IgD-negative memory B cell (primary cell): ENCODE data around the gene BICDL2. TPM values are rescaled to one million over a fixed set of nuclear protein-coding genes. Genes with fewer than 3 reads are reported as not detected.

Source experiments
- H3K27ac Mint-ChIP-seq, 3 donors: one replicate each; pipeline ENCODE4 v1.8.0; 2020 to 2022; ENCODE audit warnings: mild to moderate bottlenecking in 3 of 3, mixed read lengths in 3 of 3, moderate library complexity in 1 of 3
- H3K27me3 Mint-ChIP-seq: one replicate; pipeline ENCODE4 v1.8.0; 2021; ENCODE audit warnings: mixed read lengths
- H3K36me3 Mint-ChIP-seq: one replicate; pipeline ENCODE4 v1.8.0; 2020; ENCODE audit warnings: mild to moderate bottlenecking, mixed read lengths
- H3K4me1 Mint-ChIP-seq, 3 donors: one replicate each; pipeline ENCODE4 v1.8.0; 2020 to 2022; ENCODE audit warnings: mixed read lengths in 3 of 3, mild to moderate bottlenecking in 1 of 3
- H3K4me3 Mint-ChIP-seq, 4 donors: one replicate each; pipeline ENCODE4 v1.8.0; 2020 to 2022; ENCODE audit warnings: mild to moderate bottlenecking in 4 of 4, mixed read lengths in 4 of 4, moderate library complexity in 3 of 4
- H3K9me3 Mint-ChIP-seq, 3 donors: one replicate each; pipeline ENCODE4 v1.8.0; 2020 to 2021; ENCODE audit warnings: mixed read lengths in 3 of 3, mild to moderate bottlenecking in 1 of 3
- polyA plus RNA-seq: library from polyadenylated mRNA; unstranded; fragments of 300-500 nt; fragmentation: Illumina TruSeq; gene quantifications from one replicate; pipeline ENCODE4 v1.2.3, GENCODE V29; 2021

Gene BICDL2
- polyA plus RNA-seq, 1 donor from 2014 or later, result not detected

DNA sequence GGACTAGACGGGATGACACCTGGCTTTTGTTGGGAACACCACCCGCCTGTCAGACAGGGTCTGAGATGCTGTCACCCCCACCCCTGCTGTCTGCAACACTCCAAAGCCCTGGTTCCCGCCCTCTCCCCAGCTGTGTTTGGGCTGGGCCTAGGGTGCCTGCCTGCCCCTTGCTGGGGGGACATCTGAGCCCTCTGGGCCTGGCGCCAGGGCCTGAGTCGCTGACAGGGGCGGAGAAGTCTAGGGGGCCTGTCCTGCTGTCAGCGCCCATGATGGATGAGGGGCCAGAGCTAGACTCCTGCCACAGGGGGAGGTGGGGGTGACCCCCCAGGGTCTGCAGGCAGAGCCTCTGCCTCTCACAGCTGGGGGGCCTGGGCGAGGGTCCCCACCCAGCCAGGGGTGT is 48.9 kb downstream of the BICDL2 start:
- Mint-ChIP-seq H3K27ac (no peak overlapping the region), H3K4me1 (peaks cover 0 to 7% (median 4%) of the 10 kb centered on the region in 3 donors), H3K27me3 (no peaks in the 10 kb centered on the region), H3K9me3 (no peaks in the 10 kb centered on the region), H3K4me3 (no peak overlapping the region), H3K36me3 (no peaks in the 10 kb centered on the region)

DNA sequence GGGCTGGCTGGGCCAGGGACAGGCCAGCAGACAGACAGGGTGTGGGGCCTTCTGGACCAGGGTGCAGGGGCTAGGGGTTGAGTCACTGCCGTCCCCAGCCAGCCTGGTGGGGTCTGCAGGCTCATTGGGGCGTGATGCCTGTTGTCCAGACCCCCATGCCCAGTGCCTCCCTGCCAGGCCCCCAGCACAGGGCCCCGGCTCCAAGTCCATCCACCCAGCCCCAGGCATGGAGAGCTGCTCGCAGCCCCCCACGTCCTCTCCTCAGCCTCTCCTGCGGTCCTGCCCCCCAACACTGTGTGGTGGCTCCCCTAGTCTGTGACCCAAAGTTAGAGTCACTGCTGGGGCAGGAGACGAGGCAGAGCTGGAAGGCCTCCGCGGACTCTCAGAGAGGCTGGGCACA is 49.5 kb downstream of the BICDL2 start:
- no peaks in the 10 kb centered on the region for H3K9me3 Mint-ChIP-seq
- no peak overlapping the region for H3K27ac Mint-ChIP-seq
- H3K4me3 Mint-ChIP-seq, result no peak overlapping the region
- no peaks in the 10 kb centered on the region for H3K27me3 Mint-ChIP-seq
- H3K4me1 Mint-ChIP-seq, result peaks cover 0 to 7% (median 7%) of the 10 kb centered on the region in 3 donors
- H3K36me3 Mint-ChIP-seq, result no peaks in the 10 kb centered on the region

DNA sequence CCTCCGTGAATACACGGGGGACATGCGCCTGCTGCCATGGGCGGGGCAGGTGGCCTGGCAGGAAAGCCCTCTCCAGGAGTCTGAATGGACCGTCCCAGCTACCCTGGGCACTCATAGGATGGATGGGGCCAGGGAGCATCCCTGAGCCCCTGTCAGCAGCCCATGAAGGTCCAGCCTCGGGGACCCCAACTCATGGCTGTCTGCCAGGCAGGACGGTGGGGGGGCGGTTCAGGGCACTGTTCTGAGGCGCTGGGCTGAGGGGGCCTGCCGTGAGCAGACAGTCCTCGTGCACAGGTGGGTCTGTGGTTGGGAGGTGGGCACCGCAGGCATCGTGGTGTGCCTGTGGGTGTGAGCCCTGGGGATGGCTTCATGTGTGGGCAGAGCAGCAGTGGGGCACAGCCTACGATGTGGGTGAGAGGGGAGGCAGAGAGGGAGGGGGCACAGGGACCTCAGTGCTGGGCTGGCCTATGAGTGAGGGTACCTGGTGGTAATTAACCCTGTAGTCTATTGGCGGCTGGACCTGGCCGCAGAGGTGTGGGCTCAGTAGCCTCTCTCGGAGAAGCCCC is 50.0 kb downstream of the BICDL2 start:
- peaks cover 0 to 8% (median 7%) of the 10 kb centered on the region in 3 donors for H3K4me1 Mint-ChIP-seq
- H3K36me3 Mint-ChIP-seq, result no peaks in the 10 kb centered on the region
- H3K27me3 Mint-ChIP-seq, result no peaks in the 10 kb centered on the region
- peak overlapping the region in 1 of 3 donors; percentile 18 for H3K27ac Mint-ChIP-seq
- no peak overlapping the region for H3K4me3 Mint-ChIP-seq
- H3K9me3 Mint-ChIP-seq, result no peaks in the 10 kb centered on the region

DNA sequence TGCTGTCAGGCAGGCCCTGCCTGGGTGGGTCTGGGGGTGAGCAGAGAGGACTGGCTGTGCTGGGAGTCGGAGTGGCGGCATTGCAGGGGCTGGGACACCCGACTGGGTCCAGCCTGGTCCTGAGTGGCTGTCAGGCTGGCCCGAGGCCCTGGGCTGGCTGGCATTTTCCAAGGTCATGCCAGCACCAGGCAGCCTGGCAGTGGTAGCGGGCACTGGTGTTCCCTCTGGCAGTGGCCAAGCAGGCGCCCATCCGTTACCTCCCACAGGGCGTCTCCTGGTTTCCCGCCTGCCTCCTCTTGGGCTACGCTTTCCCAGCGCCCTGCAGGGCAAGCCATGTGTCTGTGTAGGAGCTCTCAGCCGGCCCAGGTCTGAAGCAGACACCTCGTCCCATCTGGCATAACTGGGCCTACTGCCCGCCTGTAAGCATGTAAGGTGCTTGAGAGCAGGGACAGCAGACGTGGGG is 50.8 kb downstream of the BICDL2 start:
- H3K9me3 Mint-ChIP-seq, result no peaks in the 10 kb centered on the region
- H3K27me3 Mint-ChIP-seq, result no peaks in the 10 kb centered on the region
- H3K27ac Mint-ChIP-seq, result no peak overlapping the region
- peaks cover 0 to 13% (median 8%) of the 10 kb centered on the region in 3 donors for H3K4me1 Mint-ChIP-seq
- H3K4me3 Mint-ChIP-seq, result no peak overlapping the region
- H3K36me3 Mint-ChIP-seq, result no peaks in the 10 kb centered on the region

DNA sequence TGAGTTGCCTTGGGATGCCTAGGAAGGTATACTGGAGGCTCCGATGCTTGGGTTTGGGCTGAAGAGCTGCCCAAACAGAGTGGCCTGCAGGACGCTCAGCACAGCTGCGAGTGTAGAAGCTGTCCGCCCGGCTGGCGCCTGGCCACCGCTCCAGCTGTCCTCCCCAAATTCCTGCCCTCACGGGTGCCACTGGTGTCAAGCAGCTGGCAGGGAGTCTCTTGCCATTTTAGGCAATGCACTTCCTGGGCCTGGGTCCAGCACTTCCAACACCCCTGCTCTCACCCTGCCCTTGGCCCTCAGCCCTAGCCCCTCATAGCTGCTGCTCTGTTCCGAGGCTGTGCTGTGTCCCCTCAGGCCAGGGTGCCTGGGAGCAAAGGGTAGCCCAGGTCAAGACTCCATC is 51.3 kb downstream of the BICDL2 start:
- Mint-ChIP-seq H3K36me3 (no peaks in the 10 kb centered on the region), H3K4me3 (no peak overlapping the region), H3K27me3 (no peaks in the 10 kb centered on the region), H3K4me1 (peaks cover 0 to 16% (median 8%) of the 10 kb centered on the region in 3 donors), H3K27ac (no peak overlapping the region), H3K9me3 (no peaks in the 10 kb centered on the region)

DNA sequence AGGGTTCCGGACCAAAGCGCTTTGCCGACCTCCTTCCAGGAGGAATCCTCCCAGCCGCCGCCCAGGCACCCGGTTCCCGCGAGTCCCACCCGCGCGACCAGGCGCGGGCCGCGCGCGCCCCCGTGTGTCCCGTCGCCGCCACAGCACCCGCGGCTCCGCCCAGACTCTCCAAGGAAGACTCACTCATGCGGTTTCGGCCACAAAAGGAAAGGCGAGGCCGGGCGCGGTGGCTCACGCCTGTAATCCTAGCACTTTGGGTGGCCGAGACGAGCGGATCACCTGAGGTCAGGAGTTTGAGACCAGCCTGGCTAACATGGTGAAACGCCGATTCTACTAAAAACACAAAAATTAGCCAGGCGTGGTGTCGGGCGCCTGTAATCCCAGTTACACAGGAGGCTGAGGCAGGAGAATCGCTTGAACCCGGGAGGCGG is 53.0 kb downstream of the BICDL2 start:
- Mint-ChIP-seq H3K4me3 (peak overlapping the region; percentile 34 to 82 (median 54)), H3K36me3 (no peaks in the 10 kb centered on the region), H3K27me3 (no peaks in the 10 kb centered on the region), H3K9me3 (no peaks in the 10 kb centered on the region), H3K27ac (no peak overlapping the region), H3K4me1 (peaks cover 0 to 17% (median 8%) of the 10 kb centered on the region in 3 donors)

DNA sequence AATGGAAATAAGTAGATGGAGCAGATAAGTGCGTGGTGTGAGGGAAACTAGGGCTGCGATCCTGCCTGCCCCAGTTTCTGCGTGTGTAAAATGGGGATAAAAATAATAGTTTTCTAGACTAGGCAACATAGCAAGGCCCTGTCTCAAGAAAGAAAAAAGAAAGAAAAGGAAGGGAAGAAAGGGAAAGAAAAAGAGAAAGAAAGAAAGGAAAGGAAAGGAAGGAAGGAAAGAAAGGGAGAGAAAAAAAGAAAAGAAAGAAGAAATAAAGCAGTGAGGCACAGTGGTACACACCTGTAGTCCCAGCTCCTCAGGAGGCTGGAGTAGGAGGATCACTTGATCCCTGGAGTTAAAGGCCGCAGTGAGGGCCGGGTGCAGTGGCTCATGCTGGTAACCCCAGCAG is 54.3 kb downstream of the BICDL2 start:
- Mint-ChIP-seq H3K36me3 (no peaks in the 10 kb centered on the region), H3K4me3 (peak overlapping the region in 3 of 4 donors; percentile 51 to 66 (median 63)), H3K27ac (peak overlapping the region in 1 of 3 donors; percentile 13), H3K4me1 (peaks cover 0 to 17% (median 8%) of the 10 kb centered on the region in 3 donors), H3K27me3 (no peaks in the 10 kb centered on the region), H3K9me3 (no peaks in the 10 kb centered on the region)

DNA sequence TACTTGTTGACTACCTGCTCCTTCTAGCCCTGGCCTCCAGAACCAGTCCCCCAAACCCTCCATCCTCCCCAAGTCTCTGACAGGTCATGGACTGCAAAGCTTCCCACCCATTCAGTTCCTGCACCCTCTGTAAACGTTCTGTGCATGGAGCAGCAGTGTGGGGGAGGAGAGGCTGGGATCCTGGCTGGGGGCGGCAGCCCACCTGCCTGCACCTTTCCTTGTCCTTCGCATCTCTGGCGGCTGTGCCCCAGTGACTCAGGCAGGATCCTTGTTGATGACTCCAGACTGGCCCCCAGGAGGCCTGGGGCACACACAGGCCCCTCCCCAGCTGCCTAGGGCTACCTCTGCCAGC is 54.9 kb downstream of the BICDL2 start:
- Mint-ChIP-seq H3K27ac (peak overlapping the region in 2 of 3 donors; percentile 62 to 88), H3K9me3 (no peaks in the 10 kb centered on the region), H3K36me3 (no peaks in the 10 kb centered on the region)

DNA sequence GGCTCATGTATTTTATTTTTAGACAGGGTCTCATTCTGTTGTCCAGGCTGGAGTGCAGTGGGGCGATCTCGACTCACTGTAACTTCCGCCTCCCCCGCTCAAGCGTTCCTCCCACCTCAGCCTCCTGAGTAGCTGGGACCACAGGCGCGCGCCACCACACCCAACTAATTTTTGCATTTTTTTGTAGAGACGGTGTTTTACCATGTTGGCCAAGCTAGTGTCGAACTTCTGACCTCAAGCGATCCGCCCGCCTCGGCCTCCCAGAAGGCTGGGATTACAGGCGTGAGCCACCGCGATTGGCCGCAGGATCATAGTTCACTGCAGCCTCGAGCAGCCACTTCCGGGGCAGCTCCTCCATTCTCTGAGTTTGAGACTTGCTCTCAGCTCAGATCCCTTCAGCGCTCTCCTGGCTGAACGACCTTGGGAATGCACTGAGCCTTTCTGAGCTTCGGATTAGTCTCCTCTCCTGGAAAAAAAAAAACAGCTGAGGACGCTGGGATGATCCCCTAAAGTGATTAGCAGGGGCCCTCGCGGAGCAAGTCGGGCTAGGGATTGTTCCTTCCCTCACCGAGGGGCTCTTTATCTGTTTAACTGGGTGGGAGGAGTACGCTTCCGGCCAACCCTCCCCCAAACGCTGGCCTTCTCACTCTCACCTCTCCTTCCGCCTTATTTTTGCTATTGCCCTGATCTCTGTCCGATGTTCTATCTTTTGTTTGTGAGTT is 55.4 kb downstream of the BICDL2 start:
- Mint-ChIP-seq H3K27me3 (no peaks in the 10 kb centered on the region), H3K27ac (peak overlapping the region; percentile 62 to 88 (median 80)), H3K4me3 (peak overlapping the region; percentile 66 to 92 (median 86)), H3K36me3 (no peaks in the 10 kb centered on the region), H3K9me3 (no peaks in the 10 kb centered on the region), H3K4me1 (peaks cover 0 to 17% (median 8%) of the 10 kb centered on the region in 3 donors)

More for the DNA sequence above, 54.9 kb downstream of the BICDL2 start:
- peaks cover 0 to 17% (median 8%) of the 10 kb centered on the region in 3 donors for H3K4me1 Mint-ChIP-seq
- no peaks in the 10 kb centered on the region for H3K27me3 Mint-ChIP-seq
- H3K4me3 Mint-ChIP-seq, result peak overlapping the region; percentile 51 to 89 (median 69)

DNA sequence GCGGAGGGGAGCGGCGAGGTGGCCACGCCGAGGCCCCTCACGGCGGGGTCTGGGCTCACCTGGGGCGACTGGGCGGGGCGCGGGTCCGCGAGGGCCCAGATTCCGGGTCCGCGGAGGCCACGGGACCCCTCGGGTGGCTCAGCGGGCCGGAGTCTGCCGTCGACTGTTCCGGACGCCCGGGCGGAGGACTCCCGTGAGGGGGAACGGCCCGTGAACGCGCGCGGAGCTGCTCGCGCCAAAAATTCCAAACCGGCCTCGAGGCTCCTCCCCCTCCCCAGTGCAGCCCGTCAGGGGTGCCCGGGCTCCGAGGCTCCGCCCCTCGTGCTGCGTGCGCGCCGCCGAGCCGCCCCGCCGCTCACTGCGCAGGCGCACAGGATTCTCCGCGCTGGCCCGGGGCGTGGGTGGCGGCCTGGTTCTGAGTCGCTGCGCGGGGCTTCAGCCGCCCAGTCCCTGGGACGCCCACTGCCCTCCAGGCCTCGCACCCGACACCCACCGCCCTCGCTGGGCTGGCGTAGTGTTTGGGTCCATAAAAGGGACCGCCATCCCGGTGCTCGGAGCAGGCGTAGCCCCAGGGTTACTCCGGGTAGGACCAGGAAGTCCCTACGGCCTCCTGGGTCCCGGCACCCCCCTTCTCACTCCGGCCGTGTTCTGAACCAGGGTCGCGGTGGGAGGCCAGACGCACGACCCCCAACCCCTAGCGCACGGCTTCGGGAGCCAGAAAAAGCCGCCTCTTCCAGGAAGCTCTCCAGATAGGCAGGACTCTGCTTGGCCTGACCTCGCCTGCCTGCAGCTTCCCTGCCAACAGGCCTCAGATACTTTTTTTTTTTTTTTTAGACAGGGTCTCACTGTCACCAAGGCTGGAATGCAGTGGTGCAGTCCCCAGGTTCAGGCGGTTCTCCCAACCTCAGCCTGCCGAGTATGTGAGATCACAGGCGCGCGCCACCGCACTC is 56.2 kb downstream of the BICDL2 start, which contains the start of gene PKMYT1:
PKMYT1 (minus strand) TSS at position 220 of the 950 bp plus-strand sequence. CDS start 789 bp downstream, outside the sequence.
- Mint-ChIP-seq H3K9me3 (no peaks in the 10 kb centered on the region), H3K27ac (peak within 1 kb of the TSS in 2 of 3 donors; percentile 76 to 80), H3K36me3 (no peaks in the 10 kb centered on the region), H3K27me3 (no peaks in the 10 kb centered on the region), H3K4me1 (peaks cover 0 to 17% (median 8%) of the 10 kb centered on the region in 3 donors), H3K4me3 (peak within 1 kb of the TSS; percentile 66 to 92 (median 86))

DNA sequence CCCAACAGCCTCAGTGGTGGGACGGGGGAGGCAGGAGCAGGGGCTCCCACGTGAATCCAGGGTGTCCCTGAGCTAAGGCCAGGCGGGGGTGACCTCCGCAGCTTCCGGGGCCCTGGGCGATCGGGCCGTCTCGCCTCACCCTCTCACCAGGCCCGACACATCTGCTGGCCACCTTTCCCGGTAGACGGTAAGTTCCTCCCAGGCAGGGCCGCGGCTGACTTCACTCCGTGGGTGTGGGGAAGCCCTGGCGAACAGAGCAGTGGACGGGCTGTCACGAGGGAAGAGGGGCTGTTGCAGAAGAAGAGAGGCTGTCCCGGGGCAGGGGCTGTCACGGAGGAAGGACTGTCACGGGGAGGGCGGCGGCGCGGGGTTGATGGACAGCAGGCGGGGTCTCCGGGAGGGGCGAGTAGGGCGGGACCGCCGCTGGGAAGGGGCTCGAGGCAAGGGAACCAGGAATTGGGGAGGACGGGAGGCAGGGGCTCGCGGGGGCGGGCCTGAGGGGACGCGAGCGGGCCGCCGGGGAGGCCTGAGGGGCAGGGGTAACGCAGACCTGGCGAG is 57.0 kb downstream of the BICDL2 start:
- Mint-ChIP-seq H3K9me3 (no peaks in the 10 kb centered on the region), H3K36me3 (no peaks in the 10 kb centered on the region), H3K27ac (no peak overlapping the region), H3K4me1 (peaks cover 0 to 17% (median 8%) of the 10 kb centered on the region in 3 donors), H3K27me3 (no peaks in the 10 kb centered on the region), H3K4me3 (peak overlapping the region; percentile 17 to 90 (median 75))

Other genes with a start within 250 kb of the BICDL2 start
- gene PRSS33, start 249.4 kb downstream of the BICDL2 start, polyA plus RNA-seq, result not detected
- not detected for gene PRSS41, start 238.5 kb downstream of the BICDL2 start, polyA plus RNA-seq
- 10.4 TPM for gene PRSS21, start 219.7 kb downstream of the BICDL2 start, polyA plus RNA-seq
- not detected for gene ZG16B, start 206.6 kb downstream of the BICDL2 start, polyA plus RNA-seq
- gene PRSS22, start 178.8 kb downstream of the BICDL2 start, polyA plus RNA-seq, result not detected
- 20.8 TPM for gene FLYWCH2, start 153.7 kb downstream of the BICDL2 start, polyA plus RNA-seq
- 14.8 TPM for gene FLYWCH1, start 125.0 kb downstream of the BICDL2 start, polyA plus RNA-seq
- 1.5 TPM for gene KREMEN2, start 72.7 kb downstream of the BICDL2 start, polyA plus RNA-seq
- 1.9 TPM for gene PAQR4, start 67.6 kb downstream of the BICDL2 start, polyA plus RNA-seq
- gene PKMYT1, start 56.5 kb downstream of the BICDL2 start, polyA plus RNA-seq, result 1.4 TPM
- not detected for gene CLDN9, start 24.0 kb downstream of the BICDL2 start, polyA plus RNA-seq
- not detected for gene CLDN6, start 18.8 kb downstream of the BICDL2 start, polyA plus RNA-seq
- gene TNFRSF12A, start 16.6 kb downstream of the BICDL2 start, polyA plus RNA-seq, result 0.31 TPM
- 26.2 TPM for gene HCFC1R1, start 13.0 kb downstream of the BICDL2 start, polyA plus RNA-seq
- 48.2 TPM for gene THOC6, start 12.9 kb downstream of the BICDL2 start, polyA plus RNA-seq
- gene MMP25, start 9.6 kb upstream of the BICDL2 start, polyA plus RNA-seq, result 0.40 TPM
- gene IL32, start 28.7 kb upstream of the BICDL2 start, polyA plus RNA-seq, result 59.8 TPM
- gene ZSCAN10, start 62.4 kb upstream of the BICDL2 start, polyA plus RNA-seq, result not detected
- gene ZNF205, start 75.6 kb upstream of the BICDL2 start, polyA plus RNA-seq, result not detected
- gene ZNF213, start 98.1 kb upstream of the BICDL2 start, polyA plus RNA-seq, result 1.9 TPM
- not detected for gene OR1F1, start 151.3 kb upstream of the BICDL2 start, polyA plus RNA-seq
- 8.3 TPM for gene ZNF200, start 198.2 kb upstream of the BICDL2 start, polyA plus RNA-seq
- not detected for gene MEFV, start 219.7 kb upstream of the BICDL2 start, polyA plus RNA-seq
- 61.3 TPM for gene ZNF263, start 246.5 kb upstream of the BICDL2 start, polyA plus RNA-seq